Lung microvascular endothelial cell (primary cell): ENCODE results near the gene ATP6V0E1. TPM values are rescaled to one million over a fixed set of nuclear protein-coding genes. Genes with fewer than 3 reads are reported as not detected.
"Not testable (repeated sequence)": the region's sequence is repeated elsewhere in the genome, so short reads cannot be mapped to it uniquely, and the experiment has no call there.

ENCODE experiments used
- DNase-seq, 2 donors: peaks; one replicate each; pipeline versions ENCODE4 v3.0.0 to v3.0.0-alpha.2; 2010; ENCODE audit warnings: low read depth in 2 of 2
- total RNA-seq: library from RNA; depleted of rRNA; stranded (reverse); fragments of >200 nt; gene quantifications from 2 replicates; pipeline ENCODE4 v1.2.1, GENCODE V29; 2014

Gene ATP6V0E1
- total RNA-seq, 1 donor from 2014 or later, result 553 TPM

- DNase-seq, result no peak
Observed at GRCh38 chr5:173033923-173034322, 50.4 kb downstream of the ATP6V0E1 start.

DNA sequence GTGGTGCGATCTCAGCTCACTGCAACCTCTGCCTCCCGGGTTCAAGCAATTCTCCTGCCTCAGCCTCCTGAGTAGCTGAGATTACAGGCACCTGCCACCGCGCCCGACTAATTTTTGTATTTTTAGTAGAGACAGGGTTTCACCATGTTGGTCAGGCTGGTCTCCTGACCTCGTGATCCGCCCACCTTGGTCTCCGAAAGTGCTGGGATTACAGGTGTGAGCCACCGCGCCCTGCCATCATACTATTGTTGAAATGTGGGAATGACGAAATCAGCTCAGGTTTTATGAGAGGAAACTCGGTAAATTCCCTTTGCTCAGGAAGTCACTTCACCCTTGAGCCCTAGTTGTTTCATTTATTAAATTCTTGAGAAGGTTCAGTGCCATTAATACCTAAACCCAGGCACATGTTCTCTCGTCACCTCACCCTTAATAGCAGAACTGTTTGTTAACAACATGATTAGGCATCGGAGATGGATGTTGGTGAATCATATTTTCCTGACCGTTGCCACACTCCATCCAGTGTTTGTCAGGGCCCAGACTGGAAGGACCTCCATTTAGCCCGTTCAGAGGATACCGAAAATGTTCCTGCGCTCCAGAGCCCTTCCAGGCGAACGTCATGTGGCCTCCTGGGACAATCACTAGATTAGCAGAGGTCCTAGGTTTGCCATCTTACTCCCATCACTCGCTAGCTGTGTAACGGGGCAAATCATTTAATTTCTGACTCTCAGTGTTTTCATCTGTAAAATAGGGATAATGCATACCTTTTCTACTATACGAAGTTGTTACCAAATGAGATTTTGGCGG is 52.5 kb downstream of the ATP6V0E1 start:
- DNase-seq, result peak; percentile 48 to 72

GRCh38 chr5:173039188-173039587 is 55.6 kb downstream of the ATP6V0E1 start:
- DNase-seq, result no peak

- DNase-seq, result no peak
Observed at GRCh38 chr5:173039964-173040363, 56.4 kb downstream of the ATP6V0E1 start.

- no peak for DNase-seq
Observed at GRCh38 chr5:173041881-173042762, 58.6 kb downstream of the ATP6V0E1 start.

GRCh38 chr5:173042763-173043107 is 59.2 kb downstream of the ATP6V0E1 start:
- no peak for DNase-seq

GRCh38 chr5:173045474-173045873 is 61.9 kb downstream of the ATP6V0E1 start:
- DNase-seq, result no peak

GRCh38 chr5:173047096-173047837 is 63.7 kb downstream of the ATP6V0E1 start:
- DNase-seq, result not testable (repeated sequence)

- no peak for DNase-seq
Observed at GRCh38 chr5:173047838-173048105, 64.2 kb downstream of the ATP6V0E1 start.

GRCh38 chr5:173050791-173051190 is 67.2 kb downstream of the ATP6V0E1 start:
- no peak for DNase-seq

GRCh38 chr5:173051746-173052145 is 68.2 kb downstream of the ATP6V0E1 start:
- DNase-seq, result peak in 1 of 2 donors; percentile 52

DNA sequence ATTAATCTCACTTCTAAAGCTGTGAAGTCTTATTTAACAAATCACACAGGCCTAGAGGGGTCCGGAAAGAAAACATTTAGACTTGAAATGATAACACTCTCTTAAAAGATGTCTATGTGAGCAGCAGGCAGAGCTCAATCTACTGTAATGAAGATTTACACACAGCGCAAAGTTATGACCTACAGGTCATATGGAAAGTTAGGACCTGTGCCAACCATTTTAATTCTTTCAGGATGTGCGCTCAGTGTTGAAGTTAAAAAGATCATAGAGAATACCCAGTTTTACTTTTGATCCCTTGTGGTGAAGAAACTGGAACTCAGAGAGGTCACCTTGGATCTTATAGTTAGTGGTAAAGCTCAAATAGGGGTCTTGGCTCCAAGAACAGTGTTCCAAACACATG is 69.5 kb downstream of the ATP6V0E1 start:
- peak; percentile 54 to 87 for DNase-seq

DNA sequence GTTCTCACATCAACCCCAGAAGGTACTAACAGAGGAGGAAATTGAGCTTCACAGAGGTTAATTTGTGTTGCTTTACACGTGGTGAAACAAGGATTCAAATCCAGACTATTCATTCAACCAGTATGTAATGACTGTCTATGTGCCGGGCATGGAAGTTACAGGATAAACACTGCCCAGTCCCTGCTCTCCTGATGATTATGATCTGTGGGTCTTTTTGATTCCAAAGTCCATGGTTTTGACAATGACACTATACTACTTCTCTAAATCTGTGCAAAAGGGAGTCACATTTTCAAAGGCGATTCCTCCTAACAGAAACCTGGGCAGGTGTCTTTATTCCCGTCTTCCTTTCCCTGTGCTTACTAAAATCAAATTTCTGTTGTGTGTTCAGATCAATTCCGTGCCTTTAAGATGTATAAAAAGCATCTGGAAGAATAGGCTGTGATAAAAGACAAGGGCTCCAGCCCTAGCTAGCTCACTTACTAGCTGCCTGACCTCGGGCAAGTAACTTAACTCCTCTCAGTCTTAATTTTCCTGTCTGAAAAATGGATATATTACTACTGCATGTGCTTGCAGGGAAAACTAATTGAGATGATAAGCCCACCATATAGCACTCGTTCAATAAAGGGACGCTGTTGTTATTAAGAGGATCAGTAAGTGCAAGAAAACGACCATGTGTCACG is 71.6 kb downstream of the ATP6V0E1 start:
- DNase-seq, result no peak

DNA sequence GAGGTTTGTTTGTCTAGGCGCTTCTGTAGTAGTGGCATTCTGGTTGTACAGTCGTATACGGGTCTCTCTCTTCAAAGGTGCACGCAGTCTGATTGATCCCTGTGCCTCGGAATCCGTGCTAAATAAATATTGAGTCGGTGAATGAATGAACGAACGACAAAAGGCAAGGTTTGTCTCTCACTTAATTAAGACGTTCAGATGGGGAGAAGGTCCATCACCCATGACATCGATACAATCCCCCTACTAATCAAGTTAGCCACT is 72.1 kb downstream of the ATP6V0E1 start:
- no peak for DNase-seq

GRCh38 chr5:173055983-173056782 is 72.6 kb downstream of the ATP6V0E1 start, which contains the start of gene CREBRF:
Gene CREBRF, plus strand, starts transcription at chr5:173056352. Its CDS starts 24,424 bp downstream, at chr5:173080776.
- peak; percentile 97 to 99 for DNase-seq

- no peak for DNase-seq
Observed at GRCh38 chr5:173056783-173057061, 73.2 kb downstream of the ATP6V0E1 start.

DNA sequence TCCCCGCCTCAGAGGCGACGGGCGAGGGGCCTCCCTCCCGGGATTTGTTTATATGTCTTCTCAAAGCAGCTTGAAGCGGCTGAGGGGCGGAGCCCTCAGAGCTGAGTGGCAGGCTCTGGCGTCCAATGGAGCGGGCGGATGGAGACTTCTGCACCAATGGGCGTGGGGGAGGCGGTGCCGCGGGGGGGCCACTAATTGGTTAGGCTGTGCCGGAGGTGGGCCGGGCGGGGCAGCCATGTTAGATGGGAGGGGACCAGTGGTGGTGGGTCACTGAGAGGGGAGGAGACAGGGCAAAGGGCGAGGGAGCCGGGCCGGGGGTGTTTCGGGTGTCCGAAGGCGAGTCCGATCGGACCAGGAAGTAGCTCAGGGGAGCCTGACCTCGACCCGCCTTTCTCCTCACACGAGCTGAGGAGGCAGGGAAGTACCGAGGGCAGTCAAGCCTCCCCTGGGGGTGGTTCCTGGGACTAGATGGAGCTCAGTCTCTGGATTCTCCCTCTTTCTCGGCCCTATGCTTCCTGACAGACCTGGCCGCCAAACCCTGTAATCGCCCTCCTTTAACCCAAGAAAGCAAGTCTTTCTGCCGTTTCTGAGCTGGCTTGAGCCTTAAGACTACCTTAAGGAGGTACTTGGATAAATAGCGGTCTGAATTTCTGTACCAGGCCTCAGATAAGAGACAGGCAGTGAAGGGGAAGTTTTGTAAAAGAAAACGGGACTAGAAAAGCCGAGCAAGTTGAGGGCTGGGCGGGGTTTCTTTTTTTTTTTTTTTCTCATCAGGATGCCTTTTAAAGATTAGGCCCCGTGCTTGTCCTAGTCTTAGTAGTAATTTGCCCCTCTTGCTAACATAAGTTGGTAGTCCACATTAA is 73.7 kb downstream of the ATP6V0E1 start:
- DNase-seq, result peak; percentile 99

GRCh38 chr5:173062141-173062540 is 78.6 kb downstream of the ATP6V0E1 start:
- DNase-seq, result no peak

DNA sequence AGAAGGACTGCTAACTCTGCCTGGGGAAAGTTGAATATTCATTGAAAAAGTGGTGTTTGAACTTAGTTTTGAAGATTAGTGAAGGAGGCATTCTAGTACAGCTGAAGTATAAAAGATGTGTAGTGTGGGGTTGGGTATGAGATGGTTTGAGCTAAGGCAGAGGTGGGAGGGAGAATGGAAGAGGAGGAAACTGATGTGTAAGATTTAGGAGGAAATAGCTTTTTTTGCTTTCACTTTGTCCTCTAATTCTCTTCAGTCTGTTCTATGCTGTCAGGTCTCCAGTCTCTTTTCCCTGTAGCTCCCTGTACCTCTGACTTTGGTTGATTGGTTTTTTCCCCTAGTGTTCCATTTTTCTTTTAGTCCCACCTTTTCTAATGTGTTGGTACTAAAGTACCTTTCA is 81.6 kb downstream of the ATP6V0E1 start:
- DNase-seq, result no peak

DNA sequence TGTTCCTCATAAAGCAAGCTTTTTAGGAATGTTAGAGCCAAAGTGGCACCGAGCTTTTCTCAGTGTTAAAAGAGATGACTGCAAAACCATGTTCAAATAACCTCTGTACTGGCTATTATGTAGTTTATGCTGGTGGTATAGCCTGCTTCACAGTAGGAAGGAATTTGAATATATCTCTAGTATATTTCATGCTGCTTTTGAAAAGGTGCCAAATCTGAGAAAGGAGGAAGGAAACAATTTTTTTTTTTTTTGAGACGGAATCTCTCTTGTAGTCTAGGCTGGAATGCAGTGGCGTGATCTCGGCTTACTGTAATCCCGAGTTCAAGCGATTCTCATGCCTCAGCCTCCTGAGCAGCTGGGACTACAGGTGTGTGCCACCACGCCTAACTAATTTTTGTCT is 86.1 kb downstream of the ATP6V0E1 start:
- peak; percentile 20 to 60 for DNase-seq
